ENCODE measurements around the gene PPP4C. TPM values are rescaled to one million over a fixed set of nuclear protein-coding genes. Genes with fewer than 3 reads are reported as not detected.

PPP4C gene
- total RNA-seq, 1 experiment from 2014 or later, result 246 TPM

- CTCF ChIA-PET, result no interaction called here
- Histone ChIP-seq H4K20me1 (ENCODE audit: insufficient read depth) (no peaks in the 10 kb centered on the region), H3K9me2 (ENCODE audit: insufficient read depth) (no peaks in the 10 kb centered on the region), H3K4me2 (no peak overlapping the region; the same call in 1 of the 2 replicates), H3K79me2 (ENCODE audit: low read depth) (0 out of 2 replicates have a peak, but pooled peaks cover 7% of the 10 kb centered on the region), H3K4me3 (peak overlapping the region; percentile 42; the same call in 1 of the 2 replicates), H3K27me3 (ENCODE audit: insufficient read depth, low read depth) (no peaks in the 10 kb centered on the region), H3K27ac (peak overlapping the region; percentile 39; the same call in 1 of the 2 replicates), H3K9me3 (ENCODE audit: insufficient read depth, low read depth) (peaks cover 17% of the 10 kb centered on the region), H3K4me1 (replicated peaks; ENCODE audit: insufficient read depth) (peaks cover 23% of the 10 kb centered on the region), H3K36me3 (ENCODE audit: low read depth) (no peaks in the 10 kb centered on the region; the same call in 1 of the 2 replicates), H2AFZ (peak overlapping the region; percentile 77; the same call in 1 of the 2 replicates), H3F3A (ENCODE audit: insufficient read depth, low read depth) (peaks cover 39% of the 10 kb centered on the region; the same call in 1 of the 2 replicates)
- BruUV-seq (replicated peaks), result no TSS peak
- POLR2A ChIA-PET (ENCODE audit: unreplicated experiment), result no interaction called here
- intact Hi-C loops (cut with micrococcal nuclease; ENCODE audit: unreplicated experiment), result loop anchor here (1.0 to 10.0 kb wide), 2 partner anchors 18 to 558 kb away; partner anchors contain the start of genes FBRS and PRR14
- no peak for TF ChIP-seq EZH2 (IDR thresholded peaks at IDR 0.05; ENCODE audit: low read depth)
- TF ChIP-seq CTCF (conservative IDR thresholded peaks at IDR 0.05), result no peak
- DNase-seq, result no peak
Observed at GRCh38 chr16:30096862-30097563, 21.2 kb downstream of the PPP4C start.

DNA sequence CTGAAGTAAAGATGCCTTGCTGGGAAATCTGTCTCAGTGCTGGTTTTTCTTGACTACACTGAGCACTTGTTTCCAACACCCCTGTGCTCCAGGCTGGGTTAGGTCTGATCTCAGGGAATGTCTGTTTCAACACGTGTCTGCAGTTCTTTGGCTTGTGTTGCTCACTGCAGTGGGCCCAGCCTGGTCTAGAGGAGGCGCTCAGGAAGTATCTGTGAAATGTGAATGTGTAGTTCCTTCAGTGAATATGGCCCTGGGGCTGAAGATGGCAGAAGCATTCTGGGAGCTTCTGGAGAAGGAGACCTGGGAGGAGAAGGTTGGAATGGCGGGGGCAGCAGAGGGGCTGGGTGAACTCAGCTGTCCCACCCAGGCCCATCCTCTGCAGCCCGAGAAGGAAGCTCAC is 28.3 kb downstream of the PPP4C start:
- Histone ChIP-seq H4K20me1 (ENCODE audit: insufficient read depth) (no peaks in the 10 kb centered on the region), H3K4me1 (replicated peaks; ENCODE audit: insufficient read depth) (peaks cover 23% of the 10 kb centered on the region), H3K27me3 (ENCODE audit: insufficient read depth, low read depth) (no peaks in the 10 kb centered on the region), H3K9me2 (ENCODE audit: insufficient read depth) (no peaks in the 10 kb centered on the region), H3F3A (ENCODE audit: insufficient read depth, low read depth) (peaks cover 29% of the 10 kb centered on the region), H3K27ac (peak overlapping the region; percentile 73), H3K36me3 (ENCODE audit: low read depth) (no peaks in the 10 kb centered on the region), H3K9me3 (ENCODE audit: insufficient read depth, low read depth) (no peaks in the 10 kb centered on the region), H2AFZ (0 out of 2 replicates have a peak overlapping the region, but pooled peaks have one; percentile 18), H3K79me2 (ENCODE audit: low read depth) (no peaks in the 10 kb centered on the region), H3K4me3 (0 out of 2 replicates have a peak overlapping the region, but pooled peaks have one; percentile 3), H3K4me2 (peak overlapping the region; percentile 69)
- BruUV-seq (replicated peaks), result no TSS peak
- ChIA-PET POLR2A (ENCODE audit: unreplicated experiment) (interaction anchor here (0.5 to 0.7 kb wide), 3 partner anchors 13 to 38 kb away, joined by 3 to 11 read pairs (median 5); partner anchors contain the start of gene ALDOA), CTCF (interaction anchor here (1.5 kb wide), 1 partner anchor 14 kb away, joined by 4 read pairs; no protein-coding TSS in a partner anchor)
- intact Hi-C loops (cut with micrococcal nuclease; ENCODE audit: unreplicated experiment), result loop anchor here (2.0 kb wide), 1 partner anchor 13 kb away; the partner anchor contains the start of gene TBX6
- TF ChIP-seq EZH2 (IDR thresholded peaks at IDR 0.05; ENCODE audit: low read depth), result no peak
- no peak for TF ChIP-seq CTCF (conservative IDR thresholded peaks at IDR 0.05)
- peak in 1 of 2 experiments; percentile 54 for DNase-seq

GRCh38 chr16:30104492-30104891 is 28.7 kb downstream of the PPP4C start:
- H3K4me3 ChIP-seq, result 0 out of 2 replicates have a peak overlapping the region, but pooled peaks have one; percentile 3
- peak overlapping the region; percentile 73 for H3K27ac ChIP-seq
- DNase-seq, result peak; percentile 89 to 97
- H3K79me2 ChIP-seq (ENCODE audit: low read depth), result no peaks in the 10 kb centered on the region
- peak overlapping the region; percentile 18; the same call in 1 of the 2 replicates for H2AFZ ChIP-seq
- H3K4me1 ChIP-seq (replicated peaks; ENCODE audit: insufficient read depth), result peaks cover 23% of the 10 kb centered on the region
- H3K4me2 ChIP-seq, result peak overlapping the region; percentile 69
- TF ChIP-seq CTCF (conservative IDR thresholded peaks at IDR 0.05), result no peak
- TF ChIP-seq EZH2 (IDR thresholded peaks at IDR 0.05; ENCODE audit: low read depth), result no peak
- no peaks in the 10 kb centered on the region for H3K36me3 ChIP-seq (ENCODE audit: low read depth)
- no peaks in the 10 kb centered on the region for H3K9me3 ChIP-seq (ENCODE audit: insufficient read depth, low read depth)
- H4K20me1 ChIP-seq (ENCODE audit: insufficient read depth), result no peaks in the 10 kb centered on the region
- no TSS peak for BruUV-seq (replicated peaks)
- POLR2A ChIA-PET (ENCODE audit: unreplicated experiment), result interaction anchor here (0.5 to 0.7 kb wide), 4 partner anchors 12 to 1251 kb away, joined by 3 to 19 read pairs (median 8); partner anchors contain the start of gene ALDOA
- peaks cover 29% of the 10 kb centered on the region for H3F3A ChIP-seq (ENCODE audit: insufficient read depth, low read depth)
- H3K27me3 ChIP-seq (ENCODE audit: insufficient read depth, low read depth), result no peaks in the 10 kb centered on the region
- CTCF ChIA-PET, result interaction anchor here (1.2 to 1.5 kb wide), 2 partner anchors 11 to 15 kb away, joined by 3 to 4 read pairs; no protein-coding TSS in a partner anchor
- intact Hi-C loops (cut with micrococcal nuclease; ENCODE audit: unreplicated experiment), result loop anchor here (2.0 kb wide), 1 partner anchor 14 kb away; the partner anchor contains the start of gene TBX6
- no peaks in the 10 kb centered on the region for H3K9me2 ChIP-seq (ENCODE audit: insufficient read depth)

Measured in PC-9 (cell line).